Activated CD8-positive, alpha-beta T cell treated with anti-CD3 and anti-CD28 coated beads for 36 hours (primary cell): Measurements from ENCODE around the gene EPB41L2. TPM values are rescaled to one million over a fixed set of nuclear protein-coding genes. Genes with fewer than 3 reads are reported as not detected.

Experiments
- ATAC-seq: fragments of 200-7000 bp; cut with Tn5 transposase; one replicate; pipeline ENCODE4 v1.10.0; 2021; ENCODE audit warnings: mild to moderate bottlenecking, moderate library complexity
- CTCF ChIA-PET: fragments of 350-600 bp; sonication (Branson Sonifier 250); formaldehyde crosslinking; loops from one replicate; lab custom pipeline; 2021; ENCODE audit warnings: antibody characterized with exemption; lab: Charles Lee
- POLR2A ChIA-PET: fragments of 350-600 bp; sonication (Branson Sonifier 250); formaldehyde crosslinking; loops from one replicate; lab custom pipeline; 2021; ENCODE audit warnings: antibody characterized with exemption; lab: Charles Lee
- DNase-seq: peaks from one replicate; pipeline ENCODE4 v3.0.0-alpha.2; 2020
- H3K27ac Mint-ChIP-seq: one replicate; pipeline ENCODE4 v1.8.0; 2021; ENCODE audit warnings: mild to moderate bottlenecking, mixed read lengths
- H3K27me3 Mint-ChIP-seq: one replicate; pipeline ENCODE4 v1.8.0; 2021; ENCODE audit warnings: mixed read lengths
- H3K36me3 Mint-ChIP-seq: one replicate; pipeline ENCODE4 v1.8.0; 2021; ENCODE audit warnings: low read depth, mixed read lengths
- H3K4me1 Mint-ChIP-seq: one replicate; pipeline ENCODE4 v1.8.0; 2021; ENCODE audit warnings: low read depth, mixed read lengths
- H3K4me3 Mint-ChIP-seq: one replicate; pipeline ENCODE4 v1.8.0; 2021; ENCODE audit warnings: mild to moderate bottlenecking, moderate library complexity, mixed read lengths
- H3K9me3 Mint-ChIP-seq: one replicate; pipeline ENCODE4 v1.8.0; 2021; ENCODE audit warnings: mixed read lengths
- CTCF ChIP-seq: fragments of 200-600 bp; IDR thresholded peaks from one replicate; pipeline ENCODE4 v1.8.0; 2022; ENCODE audit warnings: antibody characterized with exemption, mild to moderate bottlenecking
- intact Hi-C: fragments of 100-400 bp; cut with micrococcal nuclease; formaldehyde crosslinking; loops from one replicate; pipeline ENCODE4 v1.10.0; 2022
- total RNA-seq, 2 experiments: library from RNA; stranded (reverse); gene quantifications; one replicate each; pipeline ENCODE4 v1.2.3, GENCODE V29; 2021

Gene EPB41L2
- total RNA-seq, 2 experiments from 2014 or later = 30.6 to 33.3 TPM

GRCh38 chr6:130955755-130956154 is 107.3 kb downstream of the EPB41L2 start:
- ChIA-PET CTCF (no interaction called here), POLR2A (interaction anchor here (1.2 kb wide), 1 partner anchor 91 kb away, joined by 3 read pairs; no protein-coding TSS in a partner anchor)
- DNase-seq (no peak), ATAC-seq (no peak)
- TF ChIP-seq CTCF = no peak
- H3K27me3 Mint-ChIP-seq = no peaks in the 10 kb centered on the region
- intact Hi-C loops = no loop called here
- H3K9me3 Mint-ChIP-seq = no peaks in the 10 kb centered on the region
- H3K4me1 Mint-ChIP-seq = no peaks in the 10 kb centered on the region
- H3K27ac Mint-ChIP-seq = no peak overlapping the region
- H3K36me3 Mint-ChIP-seq = peaks cover 6% of the 10 kb centered on the region
- H3K4me3 Mint-ChIP-seq = no peak overlapping the region

GRCh38 chr6:130949553-130949952 is 113.5 kb downstream of the EPB41L2 start:
- TF ChIP-seq CTCF = no peak
- ChIA-PET CTCF (no interaction called here), POLR2A (no interaction called here)
- ATAC-seq = no peak
- DNase-seq = no peak
- intact Hi-C loops = no loop called here
- H3K4me1 Mint-ChIP-seq = no peaks in the 10 kb centered on the region
- no peaks in the 10 kb centered on the region for H3K9me3 Mint-ChIP-seq
- H3K36me3 Mint-ChIP-seq = peaks cover 5% of the 10 kb centered on the region
- no peak overlapping the region for H3K4me3 Mint-ChIP-seq
- no peak overlapping the region for H3K27ac Mint-ChIP-seq
- no peaks in the 10 kb centered on the region for H3K27me3 Mint-ChIP-seq

- Mint-ChIP-seq H3K27me3 (no peaks in the 10 kb centered on the region), H3K4me3 (no peak overlapping the region), H3K4me1 (no peaks in the 10 kb centered on the region), H3K36me3 (no peaks in the 10 kb centered on the region), H3K27ac (no peak overlapping the region), H3K9me3 (no peaks in the 10 kb centered on the region)
- TF ChIP-seq CTCF = no peak
- CTCF ChIA-PET = no interaction called here
- POLR2A ChIA-PET = no interaction called here
- no peak for ATAC-seq
- intact Hi-C loops = no loop called here
- no peak for DNase-seq
Measured at GRCh38 chr6:130947464-130947863, 115.6 kb downstream of the EPB41L2 start.

GRCh38 chr6:130946076-130946475 is 117.0 kb downstream of the EPB41L2 start:
- intact Hi-C loops = no loop called here
- no peak for TF ChIP-seq CTCF
- no peak overlapping the region for H3K27ac Mint-ChIP-seq
- H3K4me1 Mint-ChIP-seq = no peaks in the 10 kb centered on the region
- POLR2A ChIA-PET = no interaction called here
- no peaks in the 10 kb centered on the region for H3K27me3 Mint-ChIP-seq
- no peak overlapping the region for H3K4me3 Mint-ChIP-seq
- no peaks in the 10 kb centered on the region for H3K36me3 Mint-ChIP-seq
- DNase-seq (no peak), ATAC-seq (no peak)
- CTCF ChIA-PET = no interaction called here
- H3K9me3 Mint-ChIP-seq = no peaks in the 10 kb centered on the region

GRCh38 chr6:130945401-130945919 is 117.6 kb downstream of the EPB41L2 start:
- no peak for DNase-seq
- H3K36me3 Mint-ChIP-seq = no peaks in the 10 kb centered on the region
- TF ChIP-seq CTCF = no peak
- intact Hi-C loops = no loop called here
- H3K9me3 Mint-ChIP-seq = no peaks in the 10 kb centered on the region
- CTCF ChIA-PET = no interaction called here
- no peak overlapping the region for H3K27ac Mint-ChIP-seq
- no peaks in the 10 kb centered on the region for H3K27me3 Mint-ChIP-seq
- POLR2A ChIA-PET = no interaction called here
- no peak overlapping the region for H3K4me3 Mint-ChIP-seq
- no peaks in the 10 kb centered on the region for H3K4me1 Mint-ChIP-seq
- ATAC-seq = no peak
